ENCODE results near the gene RASSF8. TPM values are rescaled to one million over a fixed set of nuclear protein-coding genes. Genes with fewer than 3 reads are reported as not detected.

Gene RASSF8
- 6.8 to 12.3 TPM (median 10.4 TPM) in 5 replicates for total RNA-seq (2022; extraction: Qiagen RNA extraction; ENCODE audit: low read depth)

GRCh38 chr12:25958428-25959070 lies at the start of gene RASSF8:
Gene RASSF8 (plus strand): TSS chr12:25958682. CDS start chr12:26055344, 96,662 bp downstream.

GRCh38 chr12:26124446-26125399 lies 166.2 kb downstream of the RASSF8 start, which contains the start of gene BHLHE41:
Gene BHLHE41 (minus strand): TSS chr12:26125037. CDS start chr12:26124779, 258 bp downstream.

Other genes with a start within 250 kb of the RASSF8 start
- 0.63 to 1.9 TPM (median 1.2 TPM) in 5 replicates for gene BHLHE41, start 166.4 kb downstream of the RASSF8 start, total RNA-seq (2022; extraction: Qiagen RNA extraction; ENCODE audit: low read depth)
- 0.25 to 0.61 TPM (median 0.48 TPM) in 5 replicates for gene SSPN, start 236.9 kb downstream of the RASSF8 start, total RNA-seq (2022; extraction: Qiagen RNA extraction; ENCODE audit: low read depth)

Measured in A549 treated with DMSO at 1 μM for 4 hours (cell line).